BLaER1 treated with 17β-estradiol and CSF1 and Interleukin-3, amounts not matched to agents 10 nM and 100 nM (cell line): ENCODE measurements around the gene PRPF6.
A peak's percentile ranks its signal among the peaks of the same experiment; 100 is the strongest.

Experiments
- H3K27ac ChIP-seq, 11 experiments: shearing (Covaris generic); formaldehyde crosslinking; 2 replicates each; pipeline ENCODE4 v1.8.1; 2022
- H3K27me3 ChIP-seq, 11 experiments: shearing (Covaris generic); formaldehyde crosslinking; 2 replicates each; pipeline ENCODE4 v1.8.1; 2022
- H3K36me3 ChIP-seq, 11 experiments: shearing (Covaris generic); formaldehyde crosslinking; 2 replicates each; pipeline ENCODE4 v1.8.1; 2022
- H3K4me1 ChIP-seq, 10 experiments: shearing (Covaris generic); formaldehyde crosslinking; 2 replicates each; pipeline ENCODE4 v1.8.1; 2022
- H3K4me2 ChIP-seq, 11 experiments: shearing (Covaris generic); formaldehyde crosslinking; 2 replicates each; pipeline ENCODE4 v1.8.1; 2022
- H3K4me3 ChIP-seq, 10 experiments: shearing (Covaris generic); formaldehyde crosslinking; 2 replicates each; pipeline ENCODE4 v1.8.1; 2022
- H3K9ac ChIP-seq, 11 experiments: shearing (Covaris generic); formaldehyde crosslinking; 2 replicates each; pipeline ENCODE4 v1.8.1; 2022
- H3K9me3 ChIP-seq, 11 experiments: shearing (Covaris generic); formaldehyde crosslinking; replicated peaks in 1 of 11; 2 replicates each; pipeline ENCODE4 v1.8.1; 2022
- H4K20me1 ChIP-seq, 11 experiments: shearing (Covaris generic); formaldehyde crosslinking; 2 replicates each; pipeline ENCODE4 v1.8.1; 2022
- Cebpa-rat ChIP-seq, 11 experiments: shearing (Covaris generic); IDR thresholded peaks; 2 replicates each; pipeline ENCODE4 v1.8.1; 2022

Gene PRPF6

DNA sequence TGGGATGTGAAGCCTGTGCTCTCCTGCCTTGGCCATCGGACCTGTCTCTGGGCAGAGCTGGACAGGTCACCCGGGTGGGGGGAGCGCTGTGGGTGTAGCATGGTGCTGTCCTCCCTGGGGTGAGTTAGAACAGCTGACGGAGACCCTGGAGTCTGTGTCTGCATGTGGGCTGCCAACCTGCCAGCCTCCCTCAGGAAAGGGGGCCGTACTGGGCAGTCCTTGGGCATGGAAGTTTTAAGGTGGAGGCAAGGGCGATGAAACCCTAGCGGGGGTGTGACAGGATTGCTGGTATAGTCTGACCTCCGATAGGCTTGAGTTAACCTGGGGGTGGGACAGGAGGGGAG, 66.1 kb downstream of the PRPF6 start:
- H3K4me2 ChIP-seq = no peak overlapping the region
- H3K4me3 ChIP-seq = no peak overlapping the region
- H4K20me1 ChIP-seq = peaks cover 0 to 39% (median 6%) of the 10 kb centered on the region in 11 experiments; a peak in 12 of 22 replicates
- H3K9ac ChIP-seq = no peak overlapping the region
- peaks cover 22 to 73% (median 52%) of the 10 kb centered on the region in 10 experiments for H3K4me1 ChIP-seq
- no peaks in the 10 kb centered on the region for H3K36me3 ChIP-seq
- no peaks in the 10 kb centered on the region for H3K9me3 ChIP-seq
- H3K27me3 ChIP-seq = peaks cover 78 to 97% (median 95%) of the 10 kb centered on the region in 11 experiments
- TF ChIP-seq Cebpa-rat (IDR thresholded peaks at IDR 0.05) = no peak
- H3K27ac ChIP-seq = no peak overlapping the region

DNA sequence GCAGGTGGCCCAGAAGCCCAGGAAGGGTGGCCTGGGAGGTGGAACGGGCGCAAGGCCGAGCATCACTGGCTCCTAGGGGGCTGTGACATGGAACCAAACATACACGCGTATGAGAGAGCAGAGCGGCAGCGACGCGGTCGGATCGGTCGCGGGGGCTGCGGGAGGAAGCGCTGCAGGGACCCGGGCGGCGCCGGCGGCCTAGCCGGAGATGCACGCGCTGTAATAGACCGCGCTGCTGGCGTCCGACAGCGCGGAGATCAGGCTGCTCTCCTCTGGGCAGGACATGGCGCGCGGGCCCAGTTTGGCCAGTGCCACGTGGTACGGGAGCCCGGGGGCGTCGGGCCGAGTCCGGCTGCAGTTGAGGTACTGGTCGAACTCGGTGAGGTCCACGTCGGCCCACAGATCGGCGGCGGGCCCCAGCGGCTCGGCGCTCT, 67.1 kb downstream of the PRPF6 start:
- Histone ChIP-seq H3K4me1 (peaks cover 17 to 76% (median 54%) of the 10 kb centered on the region in 10 experiments), H3K4me3 (peak overlapping the region in 2 of 10 experiments; percentile 37 to 44; a peak in 3 of 20 replicates), H3K9me3 (no peaks in the 10 kb centered on the region), H3K27me3 (peaks cover 83 to 100% (median 98%) of the 10 kb centered on the region in 11 experiments), H3K36me3 (no peaks in the 10 kb centered on the region), H4K20me1 (peaks cover 0 to 39% (median 6%) of the 10 kb centered on the region in 11 experiments; a peak in 12 of 22 replicates), H3K9ac (no peak overlapping the region), H3K27ac (no peak overlapping the region), H3K4me2 (peak overlapping the region; percentile 9 to 56 (median 44); a peak in 13 of 22 replicates)
- TF ChIP-seq Cebpa-rat (IDR thresholded peaks at IDR 0.05) = no peak

DNA sequence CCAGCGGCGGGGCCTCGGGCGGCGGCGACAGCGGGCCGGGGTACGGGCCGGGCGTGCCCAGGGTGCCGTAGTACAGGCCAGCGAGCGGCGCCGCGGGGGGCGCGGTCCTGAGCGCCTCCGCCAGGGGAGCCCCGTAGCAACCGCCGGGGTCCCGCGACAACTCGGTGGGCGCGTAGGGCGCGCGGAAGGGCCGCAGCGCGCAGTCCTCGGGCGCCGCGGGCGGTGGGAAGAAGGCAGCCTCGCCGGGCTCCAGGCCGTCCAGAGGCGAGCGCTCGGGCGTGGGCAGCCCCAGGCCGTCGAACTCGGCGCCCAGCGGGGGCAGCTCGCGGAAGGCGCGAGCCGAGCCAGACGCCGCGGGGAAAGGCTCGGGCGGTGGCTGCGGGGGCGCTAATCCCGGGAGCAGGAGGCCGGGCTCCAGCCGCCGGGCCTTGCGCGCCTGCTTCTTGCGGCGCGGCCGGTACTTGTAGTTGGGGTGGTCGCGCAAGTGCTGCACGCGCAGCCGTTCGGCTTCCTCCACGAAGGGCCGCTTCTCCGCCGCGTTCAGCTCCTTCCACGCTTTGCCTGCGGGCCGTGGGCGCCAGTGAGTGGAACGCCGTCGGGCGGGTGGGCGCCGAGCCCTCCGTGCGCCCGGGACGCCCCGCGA, 67.6 kb downstream of the PRPF6 start:
- Histone ChIP-seq H3K27ac (no peak overlapping the region), H3K4me1 (peaks cover 17 to 76% (median 54%) of the 10 kb centered on the region in 10 experiments), H4K20me1 (peaks cover 0 to 39% (median 6%) of the 10 kb centered on the region in 11 experiments; a peak in 12 of 22 replicates), H3K27me3 (peaks cover 79 to 100% (median 98%) of the 10 kb centered on the region in 11 experiments), H3K9me3 (no peaks in the 10 kb centered on the region), H3K4me3 (peak overlapping the region in 6 of 10 experiments; percentile 9 to 44 (median 28); a peak in 7 of 20 replicates), H3K4me2 (peak overlapping the region; percentile 9 to 56 (median 44); a peak in 17 of 22 replicates), H3K9ac (peak overlapping the region in 1 of 11 experiments; percentile 48; a peak in 1 of 22 replicates), H3K36me3 (no peaks in the 10 kb centered on the region)
- TF ChIP-seq Cebpa-rat (IDR thresholded peaks at IDR 0.05) = no peak

DNA sequence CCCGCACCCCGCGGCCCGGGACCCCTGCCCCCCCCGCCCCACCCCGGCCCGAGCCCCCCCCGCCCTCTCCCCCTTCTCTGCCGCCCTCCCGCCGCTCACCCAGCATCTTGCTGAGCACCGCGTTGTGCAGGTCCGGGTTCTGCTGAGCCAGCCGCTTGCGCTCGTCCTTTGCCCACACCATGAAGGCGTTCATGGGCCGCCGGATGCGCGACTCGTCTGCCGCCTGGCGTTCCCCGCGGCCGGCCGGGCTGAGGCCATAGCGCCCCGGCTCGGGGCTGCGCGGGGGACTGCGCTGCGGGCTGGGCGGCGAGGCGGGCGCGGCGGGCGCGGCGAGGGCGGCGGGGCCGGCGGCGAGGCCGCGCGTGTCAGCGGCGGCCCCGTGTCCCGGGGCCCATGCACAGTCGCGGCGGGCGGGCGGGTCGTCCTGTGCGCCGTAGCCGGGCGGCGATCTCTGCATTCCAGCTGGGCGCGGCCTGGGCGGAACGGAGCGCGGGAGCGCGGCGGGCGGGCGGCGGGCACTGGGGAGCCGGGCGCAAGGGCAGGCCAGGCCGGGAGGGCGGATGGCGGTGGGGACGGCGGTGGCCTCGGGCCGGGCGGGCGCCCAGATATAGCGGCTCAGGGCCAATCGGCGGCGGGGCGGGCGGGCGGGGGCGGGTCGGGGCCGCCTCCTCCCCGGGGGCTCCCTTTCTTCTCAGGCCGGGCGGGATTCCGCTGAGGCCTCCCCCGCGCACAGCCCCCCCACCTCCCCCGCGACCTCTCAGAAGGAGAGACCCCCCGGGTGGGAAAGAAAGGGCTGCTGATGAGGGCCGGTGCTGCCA, 68.3 kb downstream of the PRPF6 start, which contains the start of gene SOX18:
TSS of gene SOX18 (minus strand) at position 580 of the 818 bp plus-strand sequence. CDS start at position 457, 123 bp downstream.
- H3K36me3 ChIP-seq = no peaks in the 10 kb centered on the region
- peak within 1 kb of the TSS; percentile 48 to 69 (median 58) for H3K4me3 ChIP-seq
- peak within 1 kb of the TSS; percentile 76 to 98 (median 88) for H3K4me2 ChIP-seq
- H3K9me3 ChIP-seq = no peaks in the 10 kb centered on the region
- H3K27ac ChIP-seq = no peak within 1 kb of the TSS
- peaks cover 25 to 76% (median 59%) of the 10 kb centered on the region in 10 experiments for H3K4me1 ChIP-seq
- H3K9ac ChIP-seq = peak within 1 kb of the TSS in 9 of 11 experiments; percentile 36 to 71 (median 56); a peak in 15 of 22 replicates
- H4K20me1 ChIP-seq = peaks cover 0 to 39% (median 6%) of the 10 kb centered on the region in 11 experiments; a peak in 12 of 22 replicates
- H3K27me3 ChIP-seq = peaks cover 73 to 100% (median 98%) of the 10 kb centered on the region in 11 experiments
- no peak for TF ChIP-seq Cebpa-rat (IDR thresholded peaks at IDR 0.05)

DNA sequence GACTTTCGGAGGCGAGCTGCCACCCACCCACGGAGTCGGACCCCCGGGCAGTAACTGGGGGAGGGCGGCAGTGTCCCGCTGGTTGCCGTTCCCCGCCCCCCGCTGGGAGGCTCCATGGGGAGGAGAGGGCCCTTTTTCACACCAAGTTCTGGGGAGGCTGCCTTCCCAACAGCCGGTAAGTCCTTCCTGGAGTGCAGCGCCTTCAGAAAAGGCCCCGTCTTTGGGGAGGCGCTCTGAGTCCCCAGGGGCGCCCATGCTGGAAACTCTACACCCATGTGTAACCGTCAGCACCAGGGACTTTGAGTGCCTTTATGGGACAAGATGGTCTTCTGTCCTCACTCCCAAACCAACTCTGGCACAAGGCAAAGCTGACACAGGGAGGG, 68.9 kb downstream of the PRPF6 start:
- Histone ChIP-seq H4K20me1 (peaks cover 0 to 39% (median 6%) of the 10 kb centered on the region in 11 experiments; a peak in 11 of 22 replicates), H3K4me3 (peak overlapping the region in 9 of 10 experiments; percentile 54 to 69 (median 59); a peak in 17 of 20 replicates), H3K36me3 (no peaks in the 10 kb centered on the region), H3K9me3 (no peaks in the 10 kb centered on the region), H3K27me3 (peaks cover 73 to 99% (median 94%) of the 10 kb centered on the region in 11 experiments), H3K4me2 (peak overlapping the region; percentile 76 to 98 (median 86)), H3K27ac (no peak overlapping the region), H3K9ac (peak overlapping the region in 8 of 11 experiments; percentile 35 to 71 (median 50); a peak in 14 of 22 replicates), H3K4me1 (peaks cover 24 to 76% (median 62%) of the 10 kb centered on the region in 10 experiments)
- TF ChIP-seq Cebpa-rat (IDR thresholded peaks at IDR 0.05) = no peak

DNA sequence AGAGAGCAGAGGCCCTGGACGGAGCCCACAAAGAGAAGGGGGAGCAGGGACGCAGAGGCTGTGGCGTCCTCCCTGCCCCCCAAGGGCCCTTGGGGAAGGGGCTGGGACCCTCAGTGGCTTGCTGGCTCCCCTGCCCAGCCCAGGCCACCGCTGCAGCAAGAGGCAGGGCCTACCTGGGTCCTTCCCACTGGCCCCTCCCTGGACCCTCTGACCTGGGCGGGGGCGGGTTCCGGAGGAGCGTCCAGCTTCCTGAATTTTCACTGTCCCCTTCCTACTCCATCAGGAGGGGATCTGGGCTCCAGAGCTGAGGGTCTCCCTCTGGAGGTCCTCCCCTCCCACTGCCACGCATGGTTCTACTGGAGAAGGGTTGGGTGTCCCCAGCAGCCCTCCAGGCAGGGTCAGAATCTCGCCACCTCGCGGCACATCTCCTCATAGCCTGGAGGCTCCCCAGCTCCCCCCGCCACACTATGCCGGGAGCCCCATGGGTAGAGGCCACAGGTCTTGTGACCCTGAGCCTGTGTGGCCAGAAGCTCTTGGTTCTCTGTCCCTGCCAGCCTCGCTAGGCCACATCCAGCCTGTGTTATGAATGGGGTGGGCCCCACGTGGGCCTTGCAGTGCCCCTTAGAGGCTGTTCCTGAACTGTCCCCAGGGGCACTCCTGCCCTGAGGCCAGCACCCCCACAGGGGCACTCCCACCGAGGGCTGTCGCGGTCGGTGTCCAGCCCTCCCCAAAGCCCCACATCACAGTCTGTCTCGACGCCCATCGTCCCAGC, 69.5 kb downstream of the PRPF6 start:
- Histone ChIP-seq H3K36me3 (no peaks in the 10 kb centered on the region), H3K27me3 (peaks cover 73 to 95% (median 89%) of the 10 kb centered on the region in 11 experiments), H3K9me3 (no peaks in the 10 kb centered on the region), H3K4me1 (peaks cover 19 to 76% (median 65%) of the 10 kb centered on the region in 10 experiments), H3K4me3 (peak overlapping the region in 7 of 10 experiments; percentile 54 to 69 (median 61); a peak in 12 of 20 replicates), H3K9ac (peak overlapping the region in 7 of 11 experiments; percentile 35 to 71 (median 55); a peak in 11 of 22 replicates), H3K27ac (no peak overlapping the region), H3K4me2 (peak overlapping the region; percentile 76 to 98 (median 86)), H4K20me1 (peaks cover 0 to 39% (median 6%) of the 10 kb centered on the region in 11 experiments; a peak in 11 of 22 replicates)
- no peak for TF ChIP-seq Cebpa-rat (IDR thresholded peaks at IDR 0.05)

DNA sequence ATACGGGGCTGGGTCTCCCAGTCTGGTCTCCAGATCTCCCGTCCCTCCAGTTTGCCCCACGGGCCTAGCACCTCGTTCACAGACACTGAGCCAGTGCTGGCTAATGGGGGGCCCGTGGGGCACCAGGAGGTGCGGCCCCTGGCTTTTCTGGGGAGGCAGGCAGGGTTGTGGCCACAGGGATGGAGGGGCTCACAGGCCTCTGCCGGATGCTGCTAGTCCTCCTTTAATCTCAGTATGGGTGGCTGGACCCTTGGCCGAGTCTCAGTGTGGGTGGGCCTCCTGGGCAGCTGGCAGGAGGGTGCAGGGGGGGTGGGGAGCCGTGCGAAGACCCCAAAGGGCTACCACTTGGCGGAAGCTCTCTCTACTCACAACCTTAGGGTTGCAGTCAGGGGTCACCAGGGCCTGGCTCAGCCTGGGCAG, 70.1 kb downstream of the PRPF6 start:
- Histone ChIP-seq H3K27me3 (peaks cover 68 to 95% (median 83%) of the 10 kb centered on the region in 11 experiments), H4K20me1 (peaks cover 0 to 36% (median 6%) of the 10 kb centered on the region in 11 experiments; a peak in 10 of 22 replicates)

More for the DNA sequence above, 70.1 kb downstream of the PRPF6 start:
- Histone ChIP-seq H3K36me3 (no peaks in the 10 kb centered on the region), H3K4me2 (peak overlapping the region in 10 of 11 experiments; percentile 76 to 98 (median 89); a peak in 18 of 22 replicates), H3K4me3 (no peak overlapping the region), H3K9ac (peak overlapping the region in 3 of 11 experiments; percentile 16 to 71 (median 61); a peak in 2 of 22 replicates), H3K9me3 (no peaks in the 10 kb centered on the region), H3K4me1 (peaks cover 23 to 76% (median 68%) of the 10 kb centered on the region in 10 experiments), H3K27ac (no peak overlapping the region)
- no peak for TF ChIP-seq Cebpa-rat (IDR thresholded peaks at IDR 0.05)
